Neural progenitor cell (in vitro differentiated cells): ENCODE measurements around the gene SLC7A1. TPM values are rescaled to one million over a fixed set of nuclear protein-coding genes. Genes with fewer than 3 reads are reported as not detected.

Experiments
- DNase-seq: peaks from one replicate; pipeline ENCODE4 v3.0.0-alpha.2; 2016; ENCODE audit warnings: low spot score
- H2AFZ ChIP-seq: fragments of 200-600 bp; sonication (generic); replicated peaks from 2 replicates; pipeline ENCODE4 v1.6.1; 2016; ENCODE audit warnings: antibody characterized with exemption
- H3F3A ChIP-seq: fragments of 200-600 bp; sonication (generic); 2 replicates; pipeline ENCODE4 v1.6.1; 2016; ENCODE audit warnings: antibody characterized with exemption, low read depth
- H3K27ac ChIP-seq: fragments of 200-600 bp; sonication (generic); 2 replicates; pipeline ENCODE4 v1.5.1; 2016; ENCODE audit warnings: mild to moderate bottlenecking
- H3K27me3 ChIP-seq: fragments of 200-600 bp; sonication (generic); 2 replicates; pipeline ENCODE4 v1.6.1; 2016; ENCODE audit warnings: mild to moderate bottlenecking, moderate library complexity
- H3K36me3 ChIP-seq: fragments of 200-600 bp; sonication (generic); 2 replicates; pipeline ENCODE4 v1.5.1; 2016
- H3K4me1 ChIP-seq: fragments of 200-600 bp; sonication (generic); 2 replicates; pipeline ENCODE4 v1.6.1; 2016; ENCODE audit warnings: mixed run types
- H3K4me2 ChIP-seq: fragments of 200-600 bp; sonication (generic); 2 replicates; pipeline ENCODE4 v1.6.1; 2016
- H3K4me3 ChIP-seq: fragments of 200-600 bp; sonication (generic); 2 replicates; pipeline ENCODE4 v1.5.1; 2016
- H3K79me2 ChIP-seq: fragments of 200-600 bp; sonication (generic); 2 replicates; pipeline ENCODE4 v1.6.1; 2016; ENCODE audit warnings: low read depth
- H3K9ac ChIP-seq: fragments of 200-600 bp; sonication (generic); 2 replicates; pipeline ENCODE4 v1.6.1; 2016
- H3K9me3 ChIP-seq: fragments of 200-600 bp; sonication (generic); 2 replicates; pipeline ENCODE4 v1.5.1; 2016; ENCODE audit warnings: low read depth
- H4K20me1 ChIP-seq: fragments of 200-600 bp; sonication (generic); 2 replicates; pipeline ENCODE4 v1.6.1; 2016; ENCODE audit warnings: low read depth
- H3K27ac Mint-ChIP-seq: 3 replicates; pipeline ENCODE4 v1.8.0; 2021; ENCODE audit warnings: mixed read lengths
- H3K27me3 Mint-ChIP-seq: 2 replicates; pipeline ENCODE4 v1.8.0; 2022; ENCODE audit warnings: low read depth, mild to moderate bottlenecking, inconsistent platforms, moderate library complexity, mixed read lengths; ENCODE audit not compliant: insufficient read depth
- H3K36me3 Mint-ChIP-seq: 3 replicates; pipeline ENCODE4 v1.8.0; 2021; ENCODE audit warnings: mixed read lengths
- H3K4me1 Mint-ChIP-seq: 3 replicates; pipeline ENCODE4 v1.8.0; 2021; ENCODE audit warnings: mixed read lengths
- H3K4me3 Mint-ChIP-seq: 3 replicates; pipeline ENCODE4 v1.8.0; 2021; ENCODE audit warnings: mild to moderate bottlenecking, moderate library complexity, mixed read lengths
- H3K9me3 Mint-ChIP-seq: 3 replicates; pipeline ENCODE4 v1.8.0; 2020; ENCODE audit warnings: mixed read lengths
- CTCF ChIP-seq: fragments of 200-600 bp; sonication (generic); IDR thresholded peaks from 2 replicates; pipeline ENCODE4 v1.5.1; 2017; ENCODE audit warnings: antibody characterized with exemption, mild to moderate bottlenecking
- EZH2 ChIP-seq: fragments of 200-600 bp; sonication (generic); IDR thresholded peaks from 2 replicates; pipeline ENCODE4 v1.6.1; 2017; ENCODE audit warnings: antibody characterized with exemption, mild to moderate bottlenecking, moderate library complexity
- EZH2phosphoT487 ChIP-seq: fragments of 200-600 bp; sonication (generic); IDR thresholded peaks from 2 replicates; pipeline ENCODE4 v1.6.1; 2017; ENCODE audit warnings: antibody characterized with exemption
- total RNA-seq: library from RNA; depleted of rRNA; stranded (reverse); fragments of >200 nt; gene quantifications from 2 replicates; pipeline ENCODE4 v1.2.3, GENCODE V29; 2015; ENCODE audit warnings: low replicate concordance

SLC7A1 gene
- total RNA-seq, 1 donor from 2014 or later: 16.2 TPM

- no peak overlapping the region for H3K4me3 Mint-ChIP-seq
- peaks cover 11% of the 10 kb centered on the region for H3K27me3 Mint-ChIP-seq
- no peaks in the 10 kb centered on the region for H3K27me3 ChIP-seq
- no peaks in the 10 kb centered on the region for H3F3A ChIP-seq
- H2AFZ ChIP-seq: no peak overlapping the region
- H3K36me3 ChIP-seq: no peaks in the 10 kb centered on the region
- H4K20me1 ChIP-seq: no peaks in the 10 kb centered on the region
- H3K4me1 ChIP-seq: peaks cover 7% of the 10 kb centered on the region
- no peaks in the 10 kb centered on the region for H3K79me2 ChIP-seq
- H3K4me2 ChIP-seq: no peak overlapping the region
- no peak overlapping the region for H3K27ac Mint-ChIP-seq
- no peaks in the 10 kb centered on the region for H3K9me3 ChIP-seq
- no peak overlapping the region for H3K27ac ChIP-seq
- TF ChIP-seq EZH2phosphoT487 (no peak), EZH2 (no peak), CTCF (no peak)
- no peak overlapping the region for H3K4me3 ChIP-seq
- no peak overlapping the region for H3K9ac ChIP-seq
- peaks cover 19% of the 10 kb centered on the region for H3K4me1 Mint-ChIP-seq
- H3K36me3 Mint-ChIP-seq: no peaks in the 10 kb centered on the region
- no peak for DNase-seq
- no peaks in the 10 kb centered on the region for H3K9me3 Mint-ChIP-seq
These were observed 93.8 kb downstream of the SLC7A1 start for GRCh38 chr13:29501674-29502073.

- peaks cover 7% of the 10 kb centered on the region for H3K4me1 ChIP-seq
- H3K36me3 ChIP-seq: no peaks in the 10 kb centered on the region
- no peaks in the 10 kb centered on the region for H3F3A ChIP-seq
- TF ChIP-seq EZH2 (no peak), EZH2phosphoT487 (no peak), CTCF (no peak)
- H3K9me3 ChIP-seq: no peaks in the 10 kb centered on the region
- no peak overlapping the region for H3K27ac Mint-ChIP-seq
- peaks cover 13% of the 10 kb centered on the region for H3K27me3 Mint-ChIP-seq
- H3K27me3 ChIP-seq: no peaks in the 10 kb centered on the region
- no peak overlapping the region for H3K9ac ChIP-seq
- no peak for DNase-seq
- H3K4me2 ChIP-seq: no peak overlapping the region
- no peak overlapping the region for H3K4me3 Mint-ChIP-seq
- H3K9me3 Mint-ChIP-seq: no peaks in the 10 kb centered on the region
- H2AFZ ChIP-seq: no peak overlapping the region
- H4K20me1 ChIP-seq: no peaks in the 10 kb centered on the region
- no peaks in the 10 kb centered on the region for H3K36me3 Mint-ChIP-seq
- no peaks in the 10 kb centered on the region for H3K79me2 ChIP-seq
- H3K4me3 ChIP-seq: no peak overlapping the region
- peaks cover 27% of the 10 kb centered on the region for H3K4me1 Mint-ChIP-seq
- no peak overlapping the region for H3K27ac ChIP-seq
These were observed 95.1 kb downstream of the SLC7A1 start for GRCh38 chr13:29500386-29500785.

GRCh38 chr13:29499506-29500165 is 95.9 kb downstream of the SLC7A1 start:
- Histone ChIP-seq H3K79me2 (no peaks in the 10 kb centered on the region), H3K27ac (no peak overlapping the region), H4K20me1 (no peaks in the 10 kb centered on the region), H3K4me3 (no peak overlapping the region), H3K36me3 (no peaks in the 10 kb centered on the region), H3K4me2 (no peak overlapping the region), H3K9me3 (no peaks in the 10 kb centered on the region), H3K27me3 (no peaks in the 10 kb centered on the region), H3F3A (no peaks in the 10 kb centered on the region), H3K9ac (no peak overlapping the region), H3K4me1 (peaks cover 7% of the 10 kb centered on the region), H2AFZ (no peak overlapping the region)
- peaks cover 13% of the 10 kb centered on the region for H3K27me3 Mint-ChIP-seq
- no peaks in the 10 kb centered on the region for H3K36me3 Mint-ChIP-seq
- H3K27ac Mint-ChIP-seq: no peak overlapping the region
- TF ChIP-seq CTCF (no peak), EZH2phosphoT487 (no peak)
- peaks cover 27% of the 10 kb centered on the region for H3K4me1 Mint-ChIP-seq
- no peak overlapping the region for H3K4me3 Mint-ChIP-seq
- H3K9me3 Mint-ChIP-seq: no peaks in the 10 kb centered on the region
- no peak for DNase-seq
